ENCODE data around the gene RUSC1.

RUSC1 gene

DNA sequence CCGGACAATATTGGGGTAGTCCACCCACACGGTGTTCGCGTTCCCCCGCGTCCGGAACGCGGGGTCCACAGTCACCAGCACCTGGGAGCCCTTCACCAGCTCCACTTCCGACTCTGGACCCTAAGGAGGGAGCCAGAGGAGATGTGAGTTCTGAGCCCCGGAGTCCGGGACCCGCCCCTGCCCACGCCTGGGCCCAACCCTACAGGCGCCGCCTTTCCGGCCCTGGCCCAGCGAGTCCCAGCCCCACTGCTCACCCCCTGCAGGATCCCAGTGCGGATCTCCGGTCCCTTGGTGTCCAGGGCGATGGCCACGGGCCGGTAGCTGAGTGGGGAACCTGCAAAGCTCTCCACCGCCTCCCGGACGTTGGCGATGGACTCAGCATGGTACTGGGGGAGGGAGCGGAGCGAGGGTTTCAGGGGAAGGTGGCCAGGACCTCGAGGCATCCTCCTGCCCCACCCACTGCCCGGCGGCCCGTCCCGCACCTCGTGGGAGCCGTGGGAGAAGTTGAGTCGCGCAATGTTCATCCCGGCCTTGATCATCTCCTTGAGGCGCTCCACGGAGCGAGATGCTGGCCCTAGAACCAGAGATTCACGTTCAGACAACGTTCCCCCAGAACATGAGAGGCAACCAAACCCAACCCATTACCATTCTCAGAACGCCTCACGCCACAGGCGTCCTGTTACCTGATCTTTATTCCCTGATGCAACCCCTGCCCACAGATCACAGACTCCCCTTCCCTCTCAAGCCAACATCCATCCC, 25.3 kb upstream of the RUSC1 start:
- no peak for DNase-seq (ENCODE audit: low spot score)

DNA sequence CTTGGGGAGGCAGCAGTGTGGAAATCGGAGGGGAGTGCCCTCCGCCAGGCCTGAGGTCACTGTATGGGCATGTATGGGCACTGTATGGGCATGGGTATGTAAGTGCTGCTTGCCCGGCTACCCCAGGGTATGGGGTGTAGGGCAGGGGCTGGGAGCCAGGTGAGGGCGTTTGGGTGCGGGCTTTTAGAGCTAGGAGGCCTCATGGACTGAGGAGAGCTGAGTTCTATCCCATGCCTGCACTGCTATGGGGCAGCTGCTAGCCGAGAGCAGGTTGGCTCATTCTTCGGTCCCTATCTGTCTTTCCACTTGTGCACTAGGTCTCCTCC, 24.8 kb upstream of the RUSC1 start:
- no peak for DNase-seq (ENCODE audit: low spot score)

DNA sequence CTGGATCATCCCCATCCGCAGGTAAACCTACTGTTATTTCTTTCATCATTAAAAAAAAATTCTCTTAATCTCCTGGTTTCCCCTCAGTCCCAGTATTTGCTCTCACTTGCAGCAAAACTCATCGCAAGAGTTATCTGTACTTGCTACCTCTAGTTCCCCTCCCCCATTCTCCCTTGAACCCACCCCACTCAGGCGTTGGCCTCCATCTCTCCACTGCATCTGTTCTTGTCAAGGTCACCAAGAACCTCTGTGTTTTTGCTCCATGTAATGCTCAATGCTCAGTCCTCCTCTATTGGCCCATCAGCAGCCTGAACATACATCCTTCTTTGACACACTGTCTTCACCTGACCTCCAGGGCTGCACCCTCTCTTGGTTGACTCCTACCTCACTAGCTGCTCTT, 24.0 kb upstream of the RUSC1 start:
- no peak for DNase-seq (ENCODE audit: low spot score)

DNA sequence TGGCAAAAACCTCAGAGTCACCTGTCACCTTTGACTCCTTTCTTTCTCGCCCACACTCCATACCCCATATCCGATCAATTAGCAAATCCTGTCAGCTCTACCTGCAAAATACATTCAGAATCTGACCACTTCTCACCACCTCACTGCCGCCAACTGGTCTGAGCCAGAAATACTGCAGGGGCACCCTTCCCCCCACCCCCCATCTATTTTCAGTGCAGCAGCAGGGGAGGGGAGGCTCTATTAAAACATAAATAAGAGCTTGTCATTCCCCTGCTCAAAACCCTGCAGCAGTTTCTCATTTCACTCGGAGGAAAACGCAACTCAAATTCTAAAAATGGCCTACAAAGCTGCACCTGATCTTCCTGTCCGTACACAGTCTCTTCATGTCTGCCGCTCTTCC, 23.3 kb upstream of the RUSC1 start:
- no peak for DNase-seq (ENCODE audit: low spot score)

DNA sequence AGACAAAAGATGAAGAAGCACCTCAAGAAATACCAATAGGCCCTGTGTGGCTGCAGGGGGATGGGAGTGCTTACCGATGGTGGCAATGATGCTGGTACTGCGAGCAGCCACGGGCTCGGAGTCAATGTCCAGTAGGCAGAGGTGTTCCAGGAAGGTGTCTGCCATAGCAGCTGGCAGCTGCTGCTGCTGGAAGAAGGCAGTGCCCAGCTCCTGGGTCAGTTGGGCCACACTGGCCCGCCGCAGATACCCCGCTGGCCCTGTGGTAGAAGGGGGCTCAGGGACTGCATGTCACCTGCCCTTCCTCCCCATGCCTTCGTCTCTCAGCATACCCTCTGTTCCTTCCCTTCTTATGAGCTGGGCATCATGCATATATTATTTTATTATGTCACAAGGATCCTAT, 20.7 kb upstream of the RUSC1 start:
- no peak for DNase-seq (ENCODE audit: low spot score)

DNA sequence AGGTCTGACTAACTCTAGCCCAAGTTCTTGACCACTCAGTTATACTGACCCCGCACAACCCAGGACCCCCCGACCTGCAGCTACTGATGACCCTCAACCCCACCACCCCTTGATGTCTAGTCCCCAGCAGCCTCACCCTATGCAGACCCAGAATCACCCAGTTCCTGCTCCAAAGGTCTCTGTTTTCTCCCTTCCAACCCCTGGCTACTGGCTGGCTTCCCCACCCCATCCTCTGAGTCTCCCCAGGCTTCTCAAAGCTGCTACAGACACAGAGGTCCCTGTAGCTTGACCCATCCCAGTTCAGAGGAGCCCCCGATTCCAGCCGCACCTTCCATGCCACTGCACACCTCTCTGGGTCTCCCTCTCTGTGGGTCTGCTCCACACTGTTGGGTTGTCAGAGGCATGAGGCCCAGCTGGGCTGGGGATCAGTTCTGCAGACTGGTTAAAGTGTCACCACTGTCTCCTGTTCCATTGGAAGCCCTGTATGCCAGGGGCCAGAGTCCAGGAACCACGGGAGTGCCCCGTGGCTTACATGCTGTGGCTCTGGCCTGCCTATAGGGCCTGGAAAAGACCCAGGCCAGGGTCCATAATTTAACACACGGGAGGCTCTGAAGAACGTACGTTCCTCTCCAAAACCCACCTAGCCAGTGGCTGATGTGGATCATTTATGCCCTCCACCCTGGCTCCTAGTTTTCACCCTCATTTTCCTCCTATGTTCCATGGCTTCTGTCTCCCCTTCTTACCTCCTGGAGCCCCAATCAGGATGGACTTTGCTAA, 20.0 kb upstream of the RUSC1 start:
- no peak for DNase-seq (ENCODE audit: low spot score)

DNA sequence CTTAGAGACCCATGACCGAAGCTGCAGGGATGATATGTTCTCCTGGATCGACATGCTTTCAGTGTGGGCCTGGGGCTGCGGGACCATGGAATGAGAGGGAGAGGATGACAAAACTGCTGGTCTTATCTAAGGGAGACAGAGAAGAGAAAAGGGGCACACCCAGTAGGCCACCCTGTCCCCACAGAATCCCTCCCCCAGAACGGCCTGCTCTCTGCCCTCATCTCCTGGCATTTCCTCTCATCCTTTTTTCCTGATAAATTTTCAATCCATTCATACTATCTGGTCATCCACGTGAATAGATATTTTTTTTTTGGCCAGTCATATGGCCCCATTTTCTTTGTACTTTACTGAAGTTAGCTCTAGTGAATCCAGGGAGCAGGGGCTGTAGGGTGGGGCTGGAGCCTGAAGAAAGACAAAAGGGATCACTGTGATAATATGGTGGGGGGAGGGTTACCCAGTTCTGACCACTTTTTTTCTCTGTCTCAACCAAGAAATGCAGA, 19.3 kb upstream of the RUSC1 start, which contains the start of gene PKLR:
PKLR (minus strand) TSS at position 97 of the 500 bp plus-strand sequence; CDS start at position 54, 43 bp downstream.
- DNase-seq (ENCODE audit: low spot score), result no peak

DNA sequence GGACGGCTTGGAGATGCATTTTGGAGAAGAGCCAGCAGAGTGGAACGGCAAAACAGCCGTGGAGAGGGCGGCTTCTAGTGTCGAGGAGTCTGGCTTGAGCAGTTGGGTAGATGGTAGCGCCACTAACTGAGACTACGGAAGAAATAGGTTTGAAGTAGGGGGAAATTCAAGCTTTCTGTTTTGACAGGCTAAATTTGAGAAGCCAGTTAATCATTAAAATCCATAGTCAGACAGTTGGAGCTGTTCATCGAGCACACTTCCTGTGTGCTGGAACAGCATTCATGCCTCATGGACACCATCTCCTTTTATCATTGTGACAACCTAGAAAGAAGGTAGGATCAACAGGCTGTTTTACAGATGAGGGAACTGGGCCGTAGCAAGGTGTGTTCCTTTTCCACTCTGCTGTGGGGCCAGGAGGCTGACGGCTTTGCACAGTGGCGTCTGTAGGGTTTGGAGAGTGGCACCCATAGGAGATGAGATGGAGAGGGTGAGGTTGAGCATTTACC, 16.1 kb upstream of the RUSC1 start:
- DNase-seq (ENCODE audit: low spot score), result no peak

DNA sequence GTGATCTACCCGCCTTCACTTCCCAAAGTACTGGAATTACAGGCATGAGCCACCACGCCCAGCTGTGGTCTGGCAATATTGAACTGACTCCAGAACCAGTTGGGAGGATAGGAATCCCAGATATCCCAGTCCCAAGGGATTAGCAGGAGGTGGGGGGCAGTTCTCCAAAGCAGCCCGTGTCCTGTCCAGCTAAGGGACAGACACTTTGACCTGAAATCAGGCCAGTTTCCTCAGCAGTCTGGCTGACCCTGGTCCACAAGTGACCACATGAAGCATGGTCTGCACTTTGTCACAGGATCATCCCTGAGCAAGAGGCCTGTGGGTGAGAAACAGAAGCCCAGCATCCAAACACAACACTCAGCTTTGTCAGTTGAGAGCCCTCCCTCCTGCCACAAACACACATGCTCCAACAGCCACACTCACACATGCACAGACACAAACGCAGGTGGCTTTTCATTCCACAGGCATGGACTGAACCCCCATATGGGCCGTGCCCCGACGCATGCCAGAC, 14.8 kb upstream of the RUSC1 start:
- no peak for DNase-seq (ENCODE audit: low spot score)

DNA sequence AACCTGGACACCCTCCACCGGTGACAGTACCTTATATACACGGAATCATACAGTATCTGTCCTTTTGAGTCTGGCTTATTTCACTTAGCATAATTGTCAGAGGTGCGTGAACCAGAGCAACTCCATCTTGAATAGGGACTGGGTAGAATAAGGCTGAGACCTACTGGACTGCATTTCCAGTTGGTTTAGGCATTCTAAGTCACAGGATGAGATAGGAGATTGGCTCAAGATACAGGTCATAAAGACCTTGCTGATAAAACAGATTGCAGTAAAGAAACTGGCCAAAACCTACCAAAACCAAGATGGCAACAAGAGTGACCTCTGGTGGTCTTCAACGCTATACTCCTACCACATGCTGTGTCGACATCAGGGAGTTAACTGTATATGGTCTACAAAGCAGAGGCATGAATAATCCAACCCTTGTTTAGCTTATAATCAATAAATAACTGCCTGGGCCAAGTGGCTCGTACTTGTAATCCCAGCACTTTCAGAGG, 13.4 kb upstream of the RUSC1 start:
- DNase-seq (ENCODE audit: low spot score), result peak; percentile 88

DNA sequence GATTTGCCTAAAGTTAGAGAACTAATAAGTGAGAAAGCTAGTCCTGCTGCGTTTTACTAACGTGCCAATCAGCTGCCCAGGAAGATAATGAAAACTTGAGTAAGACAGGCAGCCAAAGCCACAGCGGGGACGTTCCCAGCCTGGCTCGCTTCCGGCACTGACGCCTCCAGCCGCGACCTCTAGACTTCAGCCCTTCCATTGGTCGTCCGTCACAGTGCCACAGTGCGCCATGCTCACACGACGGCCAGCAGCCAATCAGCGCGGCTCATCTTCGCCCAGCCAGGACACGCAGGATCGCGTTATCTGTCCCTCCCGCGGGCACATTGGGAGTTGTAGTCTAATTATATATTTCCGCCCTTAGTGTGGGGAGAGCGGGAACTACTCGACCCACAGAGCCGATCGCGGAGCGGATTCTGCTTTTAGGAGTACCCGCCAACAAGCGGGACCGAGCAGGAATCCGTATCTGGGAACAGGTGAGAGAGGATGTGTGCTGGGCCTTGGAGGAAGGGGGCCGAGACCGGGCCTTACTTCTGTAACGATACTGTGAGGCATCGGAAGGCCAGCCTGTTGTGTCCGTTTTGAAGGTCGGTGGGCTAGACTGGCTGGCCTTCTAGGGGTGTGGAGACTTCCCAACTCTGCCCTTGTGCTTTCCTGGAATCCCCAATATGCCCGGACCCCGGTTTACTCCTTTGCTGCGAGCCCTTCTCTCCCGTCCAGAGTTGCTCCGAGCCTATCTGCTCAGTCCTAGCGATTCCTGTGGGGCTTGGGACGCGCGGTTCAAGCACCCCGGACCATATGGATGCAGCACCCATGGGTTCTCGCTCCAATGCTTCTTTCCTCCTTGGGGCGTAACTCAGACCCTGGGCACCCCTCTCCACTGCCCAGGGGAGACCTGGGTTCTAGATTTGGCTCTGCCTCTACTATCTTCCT, 11.9 kb upstream of the RUSC1 start, which contains the start of gene FDPS:
FDPS (plus strand) TSS at position 374 of the 930 bp plus-strand sequence. CDS start 924 bp downstream, outside the sequence.
- peak; percentile 100 for DNase-seq (ENCODE audit: low spot score)

DNA sequence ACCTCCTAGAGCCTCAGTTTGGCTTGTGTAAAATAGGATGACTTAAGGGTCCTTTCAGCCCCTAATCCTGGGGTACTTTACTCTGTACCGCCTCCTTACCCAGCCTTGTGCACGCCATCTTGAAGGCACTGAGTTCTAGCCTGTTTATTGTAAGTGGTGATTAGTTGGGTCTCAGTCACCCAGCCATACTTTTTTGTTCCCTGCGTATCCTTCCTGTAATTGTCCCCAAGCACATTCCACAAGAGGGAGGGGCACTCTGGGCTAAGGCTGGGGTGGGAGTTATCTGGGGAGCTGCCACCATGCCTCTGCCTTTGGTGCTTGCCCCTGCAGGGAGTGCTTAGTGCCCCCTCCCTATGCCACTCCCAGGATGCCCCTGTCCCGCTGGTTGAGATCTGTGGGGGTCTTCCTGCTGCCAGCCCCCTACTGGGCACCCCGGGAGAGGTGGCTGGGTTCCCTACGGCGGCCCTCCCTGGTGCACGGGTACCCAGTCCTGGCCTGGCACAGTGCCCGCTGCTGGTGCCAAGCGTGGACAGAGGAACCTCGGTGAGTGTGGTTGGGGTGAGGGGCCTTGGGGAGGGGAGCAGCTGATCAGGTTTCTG, 11.2 kb upstream of the RUSC1 start:
- DNase-seq (ENCODE audit: low spot score), result no peak

DNA sequence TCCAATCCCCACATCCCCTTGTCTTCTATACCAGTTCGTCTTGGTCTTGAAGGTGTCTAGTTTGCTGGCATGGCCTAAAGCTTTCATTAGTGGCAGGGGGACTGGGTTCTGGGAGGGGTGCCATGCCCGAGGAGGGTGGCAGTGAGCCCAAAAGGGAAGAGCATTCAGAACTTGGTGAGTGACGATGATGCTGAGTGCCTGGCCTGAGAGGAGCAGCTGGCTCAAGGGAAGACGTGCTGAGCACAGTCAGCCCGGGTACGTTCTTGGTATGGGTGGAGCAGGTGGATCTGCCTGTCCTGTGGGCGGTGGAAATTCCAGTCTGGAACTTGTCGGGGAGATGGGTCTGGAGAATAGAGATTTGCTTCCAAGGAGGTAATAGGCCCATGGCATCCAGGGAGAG, 7.4 kb upstream of the RUSC1 start:
- DNase-seq (ENCODE audit: low spot score), result no peak

DNA sequence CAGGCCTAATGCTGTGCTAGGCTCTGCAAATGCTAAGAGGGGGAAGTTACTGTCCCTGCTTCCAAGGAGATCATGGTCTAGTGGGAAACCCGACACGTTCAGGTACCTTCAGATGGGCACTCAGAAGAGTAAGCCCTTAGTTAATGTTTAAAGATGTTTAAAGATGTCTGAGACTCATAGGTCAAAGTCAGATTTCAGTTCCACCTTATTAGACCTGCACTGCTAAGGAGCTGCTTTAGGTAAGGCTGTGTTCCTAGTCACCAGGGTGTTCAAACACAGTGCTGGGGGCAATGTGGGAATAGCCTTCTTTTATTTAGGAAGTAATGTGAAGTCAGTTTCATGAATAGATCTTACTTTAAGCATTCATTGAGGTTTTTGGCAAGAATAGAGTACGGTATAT, 3.8 kb upstream of the RUSC1 start:
- no peak for DNase-seq (ENCODE audit: low spot score)

DNA sequence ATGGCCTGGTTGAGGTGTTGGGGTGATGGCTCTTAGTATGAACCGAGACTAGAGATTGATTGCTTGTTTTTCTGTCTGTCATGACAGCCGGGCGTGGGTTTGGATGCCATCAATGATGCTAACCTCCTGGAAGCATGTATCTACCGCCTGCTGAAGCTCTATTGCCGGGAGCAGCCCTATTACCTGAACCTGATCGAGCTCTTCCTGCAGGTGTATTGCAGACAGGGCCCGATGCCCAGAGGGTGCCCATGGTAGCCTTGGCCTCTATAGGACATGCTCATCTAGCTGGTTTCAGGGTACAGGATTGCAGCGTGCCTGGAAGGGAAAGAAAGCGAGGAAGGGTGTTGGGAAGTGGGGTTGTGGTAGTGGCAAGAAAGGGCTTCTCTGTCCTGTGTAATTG, 2.6 kb upstream of the RUSC1 start:
- no peak for DNase-seq (ENCODE audit: low spot score)

DNA sequence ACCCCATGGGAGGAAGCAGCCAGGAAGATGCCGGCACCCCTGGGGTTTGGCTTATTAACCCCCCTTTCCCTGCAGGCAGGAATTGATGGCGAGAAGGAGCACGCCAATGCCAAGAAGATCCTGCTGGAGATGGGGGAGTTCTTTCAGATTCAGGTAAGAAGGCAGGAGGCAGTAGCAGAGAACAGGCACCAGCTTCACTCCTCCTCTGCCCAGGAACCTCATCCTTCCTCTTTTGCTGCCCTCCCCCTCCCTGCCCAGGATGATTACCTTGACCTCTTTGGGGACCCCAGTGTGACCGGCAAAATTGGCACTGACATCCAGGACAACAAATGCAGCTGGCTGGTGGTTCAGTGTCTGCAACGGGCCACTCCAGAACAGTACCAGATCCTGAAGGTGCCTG, 1.2 kb upstream of the RUSC1 start:
- DNase-seq (ENCODE audit: low spot score), result no peak

DNA sequence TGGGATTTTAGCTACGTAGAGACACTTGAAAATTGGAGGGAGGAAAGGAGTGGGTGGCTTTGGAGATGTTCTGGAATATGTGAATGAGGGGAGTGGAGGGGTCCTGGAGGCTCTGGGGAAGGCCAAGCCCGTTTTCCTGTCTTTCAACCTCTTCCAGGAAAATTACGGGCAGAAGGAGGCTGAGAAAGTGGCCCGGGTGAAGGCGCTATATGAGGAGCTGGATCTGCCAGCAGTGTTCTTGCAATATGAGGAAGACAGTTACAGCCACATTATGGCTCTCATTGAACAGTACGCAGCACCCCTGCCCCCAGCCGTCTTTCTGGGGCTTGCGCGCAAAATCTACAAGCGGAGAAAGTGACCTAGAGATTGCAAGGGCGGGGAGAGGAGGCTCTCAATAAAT, 442 bp upstream of the RUSC1 start:
- DNase-seq (ENCODE audit: low spot score), result no peak

DNA sequence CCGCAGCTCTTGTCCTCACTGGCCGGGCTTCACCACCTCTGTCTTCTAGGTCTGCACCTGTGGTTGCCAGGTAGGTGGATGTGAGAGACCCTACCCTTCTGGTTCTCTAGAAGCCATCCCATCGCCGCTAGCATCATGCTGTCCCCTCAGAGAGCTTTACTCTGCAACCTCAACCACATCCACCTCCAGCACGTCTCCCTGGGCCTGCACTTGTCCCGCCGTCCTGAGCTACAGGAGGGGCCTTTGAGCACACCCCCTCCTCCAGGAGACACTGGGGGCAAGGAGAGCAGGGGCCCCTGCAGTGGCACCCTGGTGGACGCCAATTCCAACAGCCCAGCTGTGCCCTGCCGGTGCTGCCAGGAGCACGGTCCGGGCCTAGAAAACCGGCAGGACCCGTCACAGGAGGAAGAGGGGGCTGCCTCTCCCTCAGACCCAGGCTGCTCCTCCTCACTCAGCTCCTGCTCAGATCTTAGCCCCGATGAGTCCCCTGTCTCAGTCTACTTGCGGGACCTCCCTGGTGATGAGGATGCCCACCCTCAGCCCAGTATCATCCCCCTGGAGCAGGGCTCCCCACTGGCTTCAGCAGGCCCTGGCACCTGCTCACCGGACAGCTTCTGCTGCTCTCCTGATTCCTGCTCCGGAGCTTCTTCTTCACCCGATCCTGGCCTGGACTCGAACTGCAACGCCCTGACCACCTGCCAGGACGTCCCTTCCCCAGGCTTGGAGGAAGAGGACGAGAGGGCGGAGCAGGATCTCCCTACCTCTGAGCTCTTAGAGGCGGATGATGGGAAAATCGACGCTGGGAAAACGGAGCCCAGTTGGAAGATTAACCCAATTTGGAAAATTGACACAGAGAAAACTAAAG, 1.2 kb downstream of the RUSC1 start:
- no peak for DNase-seq (ENCODE audit: low spot score)

DNA sequence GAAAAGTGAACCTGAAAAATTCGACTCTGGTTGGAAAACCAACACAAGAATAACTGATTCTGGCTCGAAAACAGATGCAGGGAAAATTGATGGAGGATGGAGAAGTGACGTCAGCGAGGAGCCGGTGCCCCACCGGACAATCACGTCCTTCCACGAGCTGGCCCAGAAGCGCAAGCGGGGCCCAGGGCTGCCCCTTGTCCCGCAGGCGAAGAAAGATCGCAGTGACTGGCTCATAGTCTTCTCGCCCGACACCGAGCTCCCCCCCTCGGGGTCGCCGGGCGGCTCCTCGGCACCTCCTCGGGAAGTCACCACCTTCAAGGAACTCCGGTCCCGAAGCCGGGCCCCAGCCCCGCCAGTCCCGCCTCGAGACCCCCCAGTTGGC, 1.9 kb downstream of the RUSC1 start:
- DNase-seq (ENCODE audit: low spot score), result peak; percentile 46
